GM18508 (cell line): ENCODE measurements around the gene IL17B.
"Not testable (repeated sequence)": the region's sequence is repeated elsewhere in the genome, so short reads cannot be mapped to it uniquely, and the experiment has no call there.

Experiments
- ATAC-seq: cut with Tn5 transposase; IDR thresholded peaks from one replicate; pipeline ENCODE4 v1.9.1; 2021; ENCODE audit warnings: moderate number of reproducible peaks; ENCODE audit not compliant: insufficient read depth, unreplicated experiment

IL17B gene

DNA sequence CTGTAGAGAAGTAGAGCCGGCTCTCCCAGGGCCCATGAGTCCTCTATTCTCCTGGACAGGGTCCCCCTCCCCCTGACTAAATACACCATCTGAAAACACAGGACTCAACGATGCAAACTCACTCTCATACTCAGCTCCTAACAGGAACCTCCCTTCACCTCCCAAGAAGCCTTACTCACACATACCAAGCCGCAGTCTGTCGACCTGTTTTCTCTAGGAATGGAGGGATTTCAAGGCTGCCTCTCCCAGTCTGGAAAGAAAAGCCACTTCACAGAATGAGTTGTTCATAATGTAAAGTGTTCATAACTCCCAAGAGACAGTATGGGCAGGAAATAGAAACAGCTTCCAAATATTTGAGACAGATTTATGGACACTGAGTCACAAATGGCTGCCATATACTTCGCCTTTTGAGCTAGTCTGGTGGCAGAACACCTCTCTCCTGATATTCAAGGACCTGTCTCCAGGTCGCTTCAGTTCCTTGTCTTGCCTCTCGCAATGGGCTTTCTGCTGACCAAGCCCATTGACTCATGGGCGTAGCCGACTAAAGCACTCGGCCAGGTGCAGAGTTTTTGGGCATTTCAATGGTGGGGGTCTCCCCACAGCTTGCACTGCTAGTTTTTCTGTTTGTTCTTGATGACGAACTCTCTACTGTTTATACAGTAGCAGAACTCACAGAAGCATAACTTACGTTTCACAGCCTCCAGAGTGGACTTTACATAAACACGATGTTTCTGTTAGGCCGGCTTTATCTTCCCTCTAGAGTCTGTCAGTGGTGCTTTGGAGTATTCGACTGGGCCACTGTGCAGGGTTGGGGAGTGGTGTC lies 25.0 kb upstream of the IL17B start:
- no peak for ATAC-seq

DNA sequence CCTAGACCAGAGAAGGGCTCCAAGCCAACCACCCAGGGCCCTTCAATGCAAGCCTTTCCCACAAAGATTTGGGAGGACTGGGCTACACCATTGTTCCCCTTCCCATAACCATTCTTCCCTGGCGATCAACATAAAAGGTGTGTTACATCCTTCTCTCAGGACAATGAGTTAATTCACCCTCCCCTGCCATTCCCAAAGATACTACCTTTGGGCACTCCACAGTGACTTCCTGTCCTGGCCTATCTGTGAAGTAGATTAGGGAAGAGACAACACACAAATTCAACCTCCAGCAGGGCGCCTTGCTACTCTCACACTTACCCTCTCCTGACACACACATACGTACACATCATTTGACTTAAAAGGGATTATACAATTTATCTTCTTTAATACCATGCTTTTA lies 23.2 kb upstream of the IL17B start:
- no peak for ATAC-seq

GRCh38 chr5:149401051-149401450 lies 22.0 kb upstream of the IL17B start:
- ATAC-seq = no peak

DNA sequence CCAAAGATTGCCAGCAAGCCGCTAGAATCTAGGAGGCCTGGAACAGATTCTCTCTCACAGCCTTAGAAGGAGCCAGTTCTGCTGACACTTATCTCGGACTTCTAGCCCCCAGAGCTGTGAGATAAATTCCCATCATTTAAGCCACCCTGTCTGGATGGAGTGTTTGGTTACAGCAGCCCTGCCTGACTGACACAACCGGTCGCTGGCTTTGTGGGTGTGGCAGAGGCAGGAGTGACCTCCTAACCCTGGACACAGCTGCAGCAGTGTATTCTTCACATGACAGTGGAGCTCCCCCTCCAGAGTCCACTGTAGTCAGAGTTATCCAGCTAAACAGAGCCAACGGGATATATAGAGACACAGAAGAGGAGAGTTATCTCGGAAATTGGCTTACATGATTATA lies 21.2 kb upstream of the IL17B start:
- ATAC-seq = no peak

DNA sequence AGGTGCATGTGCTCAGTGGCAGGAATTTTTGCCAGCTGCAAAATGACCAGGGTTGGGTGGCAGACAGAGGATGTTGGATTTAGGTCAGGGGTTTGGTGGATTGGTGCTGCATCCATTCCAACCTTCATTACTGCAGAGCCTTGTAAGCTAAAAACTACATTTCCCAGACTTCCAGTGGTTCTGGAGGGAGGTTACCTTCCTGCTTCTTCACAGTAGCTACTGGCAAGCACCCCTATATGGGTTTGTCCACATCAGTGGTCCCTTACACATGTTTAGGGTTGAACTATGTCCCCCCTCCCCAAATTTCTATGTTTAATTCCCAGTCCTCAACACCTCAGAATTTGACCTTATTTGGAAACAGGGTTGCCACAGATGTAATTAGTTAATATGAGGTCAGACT lies 20.7 kb upstream of the IL17B start:
- no peak for ATAC-seq

DNA sequence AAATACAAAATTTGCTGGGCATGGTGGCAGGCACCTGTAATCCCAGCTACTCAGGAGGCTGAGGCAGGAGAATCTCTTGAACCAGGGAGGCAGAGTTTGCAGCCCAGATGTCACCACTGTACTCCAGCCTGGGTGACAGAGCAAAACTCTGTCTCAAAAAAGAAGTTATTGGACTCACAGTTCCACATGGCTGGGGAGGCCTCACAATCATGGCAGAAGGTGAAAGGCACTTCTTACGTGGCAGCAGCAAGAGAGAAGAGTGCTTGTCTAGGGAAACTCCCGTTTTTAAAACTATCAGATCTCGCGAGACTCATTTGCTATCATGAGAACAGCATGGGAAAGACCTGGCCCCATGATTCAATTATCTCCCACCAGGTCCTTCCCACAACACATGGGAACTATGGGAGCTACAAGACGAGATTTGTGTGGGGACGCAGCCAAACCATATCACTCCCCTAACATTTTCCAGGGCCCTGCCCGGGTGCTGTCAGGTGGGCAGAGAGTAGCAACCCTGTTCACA lies 19.7 kb upstream of the IL17B start:
- not testable (repeated sequence) for ATAC-seq

- ATAC-seq = no peak
Observed at GRCh38 chr5:149397530-149397929, 18.4 kb upstream of the IL17B start.

GRCh38 chr5:149394996-149395395 lies 15.9 kb upstream of the IL17B start:
- ATAC-seq = not testable (repeated sequence)

- ATAC-seq = no peak
Observed at GRCh38 chr5:149392718-149393117, 13.6 kb upstream of the IL17B start.

DNA sequence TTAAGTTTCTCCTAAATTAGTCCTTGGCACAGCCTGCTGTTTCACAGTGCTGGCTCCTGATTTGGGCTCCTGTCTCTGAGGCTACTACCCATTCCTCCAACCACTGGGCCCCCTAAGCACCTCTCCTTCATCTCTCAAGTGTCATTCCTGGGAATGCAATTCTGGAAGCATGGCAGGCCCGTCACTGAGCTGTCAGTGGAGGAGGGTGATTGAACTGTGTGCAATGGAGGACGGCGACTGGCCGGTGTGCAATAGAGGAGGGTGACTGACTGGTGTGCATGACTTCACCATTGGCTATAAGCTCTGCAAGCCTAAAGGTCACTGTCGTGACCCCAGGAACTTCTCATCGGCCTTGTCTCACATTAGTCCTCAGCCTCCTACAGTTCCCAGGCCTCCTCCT lies 12.4 kb upstream of the IL17B start:
- ATAC-seq = no peak

DNA sequence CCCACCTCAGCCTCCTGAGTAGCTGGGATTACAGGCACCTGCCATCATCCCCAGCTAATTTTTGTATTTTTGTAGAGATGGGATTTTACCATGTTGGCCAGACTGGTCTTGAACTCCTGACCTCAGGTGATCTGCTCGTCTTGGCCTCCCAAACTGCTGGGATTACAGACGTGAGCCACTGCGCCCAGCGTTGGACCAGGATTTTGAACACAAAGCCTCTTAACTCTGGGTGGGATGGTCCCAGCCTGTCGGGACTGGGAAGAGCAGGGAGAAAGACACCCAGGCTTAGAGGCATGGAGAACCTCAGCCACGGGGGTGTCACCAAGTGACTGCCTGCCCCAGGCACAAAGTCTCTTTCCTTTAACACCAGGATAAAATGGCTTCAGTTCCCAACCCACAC lies 12.0 kb upstream of the IL17B start:
- not testable (repeated sequence) for ATAC-seq

DNA sequence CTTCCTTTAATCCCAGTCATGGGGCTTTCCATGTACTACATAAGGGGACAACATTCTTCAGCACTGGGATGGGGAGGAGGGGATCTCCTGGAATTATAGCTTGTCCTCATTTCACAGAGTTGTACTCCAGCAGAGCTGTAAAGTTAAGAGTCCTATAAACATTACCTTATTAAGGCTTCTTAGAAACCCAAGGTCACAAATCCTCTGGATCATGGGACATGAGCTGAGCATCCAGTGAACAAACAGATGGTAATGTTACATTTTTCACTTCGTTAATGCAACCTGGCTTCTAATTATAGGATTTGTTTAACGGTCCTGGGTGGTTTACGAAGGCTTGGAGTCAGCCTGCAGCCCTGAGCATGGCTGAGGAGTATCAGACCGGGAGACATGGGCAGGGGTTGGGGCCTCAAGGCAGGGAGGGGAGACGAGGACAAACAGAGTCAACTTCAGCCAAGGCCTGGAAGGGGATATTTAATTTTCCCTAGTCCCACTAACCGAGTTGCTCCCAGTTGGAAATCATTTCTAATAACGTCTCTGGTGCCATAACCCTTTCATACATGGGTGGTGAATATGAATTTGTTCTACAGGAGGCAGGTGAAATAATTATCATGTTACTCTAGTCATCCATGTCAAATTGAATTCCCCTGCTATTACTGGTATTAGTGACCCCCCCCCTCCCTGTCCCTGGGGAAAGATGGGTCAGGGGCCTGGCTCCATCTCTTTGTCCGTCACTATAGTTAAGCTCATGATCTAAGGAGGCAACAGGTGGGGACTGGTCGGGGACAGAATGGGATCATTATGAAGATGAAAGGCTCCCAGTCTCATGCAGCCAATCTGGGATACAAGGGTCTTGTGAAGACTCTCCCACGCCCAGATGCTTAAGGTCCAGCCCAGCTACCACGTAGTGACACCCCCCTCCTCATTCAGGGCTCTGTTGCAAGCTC lies 10.7 kb upstream of the IL17B start:
- ATAC-seq = no peak

- ATAC-seq = no peak
Observed at GRCh38 chr5:149388498-149389190, 9.6 kb upstream of the IL17B start.

- ATAC-seq = no peak
Observed at GRCh38 chr5:149387982-149388381, 8.9 kb upstream of the IL17B start.

DNA sequence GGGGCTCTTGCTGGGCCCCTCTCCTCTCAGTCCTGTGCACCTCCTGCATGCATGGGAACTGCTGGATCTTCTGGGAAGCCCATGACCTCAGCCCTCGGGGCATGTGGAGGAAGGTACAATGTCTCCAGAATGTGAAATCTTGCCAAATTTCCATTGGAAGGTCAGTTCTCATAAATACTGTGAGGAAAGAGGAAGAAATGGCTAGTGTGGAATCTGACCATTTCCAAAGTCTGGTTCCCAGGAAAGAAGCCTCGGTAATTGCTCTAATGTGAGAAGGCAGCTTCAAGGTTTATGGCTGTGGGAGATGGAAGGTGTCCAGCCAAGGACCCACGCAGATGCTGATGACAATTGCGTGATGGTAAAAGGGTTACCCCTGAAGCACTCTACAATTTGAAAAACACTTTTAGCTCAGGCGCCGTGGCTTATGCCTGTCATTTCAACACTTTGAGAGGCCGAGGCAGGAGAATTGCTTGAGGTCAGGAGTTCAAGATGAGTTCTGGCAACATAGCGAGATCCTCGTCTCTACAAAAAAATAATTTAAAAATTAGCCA lies 8.1 kb upstream of the IL17B start:
- no peak for ATAC-seq

DNA sequence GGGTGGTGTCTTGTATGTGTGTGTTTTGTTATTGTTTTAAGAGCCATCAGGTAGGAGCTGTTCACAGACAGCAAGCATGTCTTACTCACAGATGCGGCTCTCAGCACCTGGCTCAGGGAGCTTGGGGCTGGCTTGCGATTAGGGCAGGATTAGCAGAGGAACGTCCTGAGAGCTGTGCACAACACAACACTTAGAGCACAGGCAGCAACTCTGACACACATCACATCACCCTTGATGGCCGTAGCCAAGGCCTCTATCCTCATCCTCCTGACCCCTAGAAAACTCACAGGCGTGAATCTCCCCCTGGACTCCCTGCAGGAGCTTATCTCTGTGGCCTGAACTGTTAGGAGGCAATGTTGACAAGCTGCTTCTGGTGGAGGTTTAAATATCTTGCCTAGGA lies 7.1 kb upstream of the IL17B start:
- no peak for ATAC-seq

DNA sequence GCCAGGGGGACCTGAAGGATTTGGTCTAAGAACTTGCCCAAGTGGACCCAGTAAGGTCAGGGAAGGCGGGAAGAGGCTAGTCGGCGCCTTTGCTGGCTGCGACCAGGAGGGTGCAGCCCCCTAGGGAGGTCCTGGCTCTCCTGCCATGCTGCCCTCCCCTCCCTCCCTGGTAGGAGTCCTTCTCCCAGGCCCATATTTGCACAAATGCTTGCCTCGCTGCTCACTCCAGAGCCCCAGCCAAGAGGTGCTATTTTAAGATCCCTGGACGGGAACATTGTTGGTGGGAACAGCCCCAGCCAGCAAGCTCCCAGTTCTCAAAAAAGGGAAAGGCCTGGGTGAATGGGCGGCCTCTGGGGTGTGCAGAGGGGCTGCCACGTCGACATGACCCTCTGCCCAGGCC lies 4.3 kb upstream of the IL17B start:
- no peak for ATAC-seq

- ATAC-seq = no peak
Observed at GRCh38 chr5:149382517-149383220, 3.6 kb upstream of the IL17B start.

DNA sequence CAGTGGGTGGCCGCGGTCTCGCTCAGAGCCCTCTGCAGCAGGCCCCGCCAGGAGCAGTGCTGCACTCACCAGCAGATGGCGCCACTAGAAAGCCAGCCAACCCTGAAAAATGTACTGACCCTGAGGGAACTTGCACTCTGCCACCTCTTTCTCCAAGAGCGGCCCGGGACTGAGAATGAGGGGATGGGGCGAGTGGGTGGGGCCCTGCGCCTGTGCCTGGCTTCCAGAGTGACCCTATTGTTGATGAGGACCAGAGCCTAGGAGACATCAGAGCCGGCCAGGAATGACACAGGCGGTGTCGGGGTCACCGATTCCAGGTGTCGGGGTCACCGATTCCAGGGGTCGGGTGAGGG lies 2.9 kb upstream of the IL17B start:
- no peak for ATAC-seq
